Measurements from ENCODE around the gene PHC3.
A peak's percentile ranks its signal among the peaks of the same experiment; 100 is the strongest.

Gene PHC3

DNA sequence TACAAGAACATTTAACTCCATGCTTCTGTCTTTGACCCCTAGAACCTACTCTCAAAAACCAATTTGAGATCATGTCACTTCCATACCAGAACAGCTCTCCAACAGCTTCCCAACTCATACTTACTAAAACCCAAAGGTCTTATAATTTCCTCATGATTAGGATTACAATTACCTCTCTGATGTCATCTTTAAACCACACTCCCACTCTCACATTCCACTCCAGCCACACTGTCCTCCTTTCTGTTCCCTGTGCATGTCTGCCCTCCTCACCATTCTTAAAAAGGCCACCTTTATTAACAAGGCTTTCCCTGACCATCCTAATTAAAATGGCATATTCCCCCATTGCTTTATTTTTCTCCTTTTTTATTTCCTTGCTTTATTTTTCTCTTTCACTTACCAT is 18.9 kb downstream of the PHC3 start:
- H3K27ac Mint-ChIP-seq = no peak overlapping the region
- peaks cover 29% of the 10 kb centered on the region for H3K4me1 Mint-ChIP-seq (ENCODE audit: low read depth)
- peaks cover 42% of the 10 kb centered on the region for H3K36me3 Mint-ChIP-seq (ENCODE audit: low read depth)
- H3K9me3 Mint-ChIP-seq = no peaks in the 10 kb centered on the region
- no peaks in the 10 kb centered on the region for H3K27me3 Mint-ChIP-seq (ENCODE audit: low read depth)
- no peak overlapping the region for H3K4me3 Mint-ChIP-seq

DNA sequence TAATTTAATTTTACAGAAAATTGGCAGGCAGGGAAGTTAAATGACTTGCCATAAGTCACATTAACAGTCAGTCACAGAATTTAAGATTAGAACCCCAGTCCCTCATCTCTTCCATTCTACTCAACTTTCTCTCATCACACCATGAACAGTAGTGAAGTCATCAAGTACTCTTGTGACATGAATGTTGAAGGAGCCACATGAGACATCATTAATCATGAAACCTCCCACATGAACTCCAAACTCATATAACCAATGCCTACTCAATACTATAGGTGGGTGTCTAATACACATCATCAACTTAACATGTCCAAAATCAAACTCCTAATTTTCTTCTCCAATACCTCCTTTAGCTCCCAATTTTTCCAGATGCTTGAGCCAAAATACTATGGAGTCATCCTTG is 19.5 kb downstream of the PHC3 start:
- Mint-ChIP-seq H3K36me3 (ENCODE audit: low read depth) (peaks cover 43% of the 10 kb centered on the region), H3K4me3 (no peak overlapping the region), H3K9me3 (no peaks in the 10 kb centered on the region), H3K27ac (no peak overlapping the region), H3K4me1 (ENCODE audit: low read depth) (peaks cover 29% of the 10 kb centered on the region), H3K27me3 (ENCODE audit: low read depth) (no peaks in the 10 kb centered on the region)

- Mint-ChIP-seq H3K9me3 (no peaks in the 10 kb centered on the region), H3K4me1 (ENCODE audit: low read depth) (peaks cover 31% of the 10 kb centered on the region), H3K27me3 (ENCODE audit: low read depth) (no peaks in the 10 kb centered on the region), H3K27ac (no peak overlapping the region), H3K4me3 (no peak overlapping the region), H3K36me3 (ENCODE audit: low read depth) (peaks cover 40% of the 10 kb centered on the region)
Observed at GRCh38 chr3:170159933-170160332, 21.6 kb downstream of the PHC3 start.

- H3K9me3 Mint-ChIP-seq = no peaks in the 10 kb centered on the region
- H3K36me3 Mint-ChIP-seq (ENCODE audit: low read depth) = peaks cover 38% of the 10 kb centered on the region
- H3K4me1 Mint-ChIP-seq (ENCODE audit: low read depth) = peaks cover 34% of the 10 kb centered on the region
- H3K27me3 Mint-ChIP-seq (ENCODE audit: low read depth) = no peaks in the 10 kb centered on the region
- no peak overlapping the region for H3K4me3 Mint-ChIP-seq
- no peak overlapping the region for H3K27ac Mint-ChIP-seq
Observed at GRCh38 chr3:170159459-170159858, 22.1 kb downstream of the PHC3 start.

GRCh38 chr3:170155604-170156003 is 25.9 kb downstream of the PHC3 start:
- Mint-ChIP-seq H3K4me1 (ENCODE audit: low read depth) (peaks cover 33% of the 10 kb centered on the region), H3K4me3 (no peak overlapping the region), H3K27me3 (ENCODE audit: low read depth) (no peaks in the 10 kb centered on the region), H3K9me3 (no peaks in the 10 kb centered on the region), H3K27ac (no peak overlapping the region), H3K36me3 (ENCODE audit: low read depth) (peaks cover 21% of the 10 kb centered on the region)

DNA sequence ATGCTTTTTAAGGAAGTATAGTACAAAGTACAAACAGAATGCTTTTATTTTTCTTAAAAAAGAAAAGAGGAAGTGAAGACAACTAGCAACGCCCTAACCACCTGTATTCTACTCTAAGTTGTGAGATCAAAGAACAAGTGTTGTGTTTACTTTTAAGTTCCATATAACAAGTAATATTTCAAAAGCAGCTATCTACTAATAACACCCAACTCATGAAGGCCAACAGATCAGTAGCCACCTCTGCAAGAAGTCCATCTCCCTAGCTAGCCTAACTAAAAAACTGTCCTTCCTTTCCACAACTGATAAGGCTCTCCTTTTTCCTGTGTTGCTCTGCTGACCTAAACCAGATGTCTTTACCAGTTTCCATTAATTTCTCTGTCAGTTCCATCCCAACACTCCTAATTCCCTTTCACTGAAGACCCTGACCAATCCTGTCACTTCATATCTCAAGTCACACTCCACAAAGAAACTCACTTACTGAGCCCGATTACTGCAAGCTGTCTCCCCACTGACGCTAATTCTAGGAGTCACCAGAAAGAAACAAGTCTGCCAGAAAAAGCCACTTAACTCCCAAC is 26.9 kb downstream of the PHC3 start:
- H3K36me3 Mint-ChIP-seq (ENCODE audit: low read depth) = peaks cover 21% of the 10 kb centered on the region
- H3K27me3 Mint-ChIP-seq (ENCODE audit: low read depth) = no peaks in the 10 kb centered on the region
- H3K27ac Mint-ChIP-seq = peak overlapping the region; percentile 64
- peak overlapping the region; percentile 27 for H3K4me3 Mint-ChIP-seq
- peaks cover 27% of the 10 kb centered on the region for H3K4me1 Mint-ChIP-seq (ENCODE audit: low read depth)
- H3K9me3 Mint-ChIP-seq = no peaks in the 10 kb centered on the region

DNA sequence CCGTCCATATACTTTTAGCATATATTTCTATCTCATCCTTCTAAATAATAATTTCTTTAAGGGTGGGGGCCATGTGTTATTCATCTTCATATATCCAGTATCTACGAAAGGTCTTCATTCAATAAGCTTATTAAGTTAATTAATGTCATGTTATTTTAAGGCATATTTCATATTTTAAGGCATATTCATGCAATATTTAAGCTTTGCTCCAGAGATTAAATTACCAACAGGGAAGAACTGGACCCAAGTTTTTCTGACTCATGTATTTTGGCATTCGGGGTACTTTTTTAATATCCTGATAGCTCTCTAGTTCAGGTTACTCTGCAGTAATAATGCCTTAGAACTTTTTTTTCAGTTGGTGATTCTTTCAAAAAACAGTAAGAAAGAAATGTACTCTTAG is 27.4 kb downstream of the PHC3 start:
- no peak overlapping the region for H3K4me3 Mint-ChIP-seq
- peaks cover 27% of the 10 kb centered on the region for H3K4me1 Mint-ChIP-seq (ENCODE audit: low read depth)
- H3K27me3 Mint-ChIP-seq (ENCODE audit: low read depth) = no peaks in the 10 kb centered on the region
- H3K36me3 Mint-ChIP-seq (ENCODE audit: low read depth) = peaks cover 18% of the 10 kb centered on the region
- no peak overlapping the region for H3K27ac Mint-ChIP-seq
- no peaks in the 10 kb centered on the region for H3K9me3 Mint-ChIP-seq

- no peaks in the 10 kb centered on the region for H3K9me3 Mint-ChIP-seq
- H3K4me3 Mint-ChIP-seq = no peak overlapping the region
- peaks cover 16% of the 10 kb centered on the region for H3K36me3 Mint-ChIP-seq (ENCODE audit: low read depth)
- H3K27ac Mint-ChIP-seq = no peak overlapping the region
- no peaks in the 10 kb centered on the region for H3K27me3 Mint-ChIP-seq (ENCODE audit: low read depth)
- H3K4me1 Mint-ChIP-seq (ENCODE audit: low read depth) = peaks cover 23% of the 10 kb centered on the region
Observed at GRCh38 chr3:170151536-170151935, 30.0 kb downstream of the PHC3 start.

DNA sequence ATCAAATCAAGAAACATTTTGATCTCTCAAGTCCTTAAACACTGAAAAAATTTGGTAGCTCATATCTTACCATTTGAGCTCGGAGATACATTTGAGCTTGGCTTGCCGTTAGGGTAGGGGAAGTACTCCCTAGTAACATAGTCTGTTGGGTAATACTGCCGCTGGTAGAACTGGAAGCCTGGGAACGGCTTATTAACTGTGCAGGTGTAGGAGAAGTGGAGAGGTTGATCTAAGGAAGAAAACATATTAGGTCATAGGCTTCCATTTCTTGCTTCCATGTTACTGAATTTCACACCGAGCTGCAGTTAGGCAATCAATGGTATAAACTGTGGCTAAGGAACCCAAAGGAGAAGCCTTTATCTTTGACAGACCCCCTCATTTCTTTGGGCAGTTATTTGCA is 32.5 kb downstream of the PHC3 start:
- Mint-ChIP-seq H3K4me3 (no peak overlapping the region), H3K27ac (no peak overlapping the region), H3K27me3 (ENCODE audit: low read depth) (no peaks in the 10 kb centered on the region), H3K36me3 (ENCODE audit: low read depth) (peaks cover 22% of the 10 kb centered on the region), H3K4me1 (ENCODE audit: low read depth) (peaks cover 17% of the 10 kb centered on the region), H3K9me3 (no peaks in the 10 kb centered on the region)

DNA sequence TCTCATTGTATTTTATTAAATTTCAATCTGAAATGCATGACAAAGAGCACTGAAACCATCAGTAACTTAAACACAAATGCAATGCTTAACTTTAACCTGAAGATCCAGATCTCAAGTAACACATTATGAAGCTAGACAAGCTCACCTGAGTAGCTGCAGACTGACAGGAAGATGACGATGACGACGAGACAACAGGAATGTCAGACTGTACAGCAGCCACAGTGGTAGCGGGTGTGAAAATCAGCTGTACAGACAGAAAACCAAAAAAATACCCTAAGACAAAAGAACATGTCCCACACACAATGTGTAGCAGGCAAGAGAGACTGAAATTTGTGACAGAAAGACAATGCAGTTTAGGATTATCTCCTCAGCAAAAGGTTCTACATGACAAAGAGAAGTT is 36.3 kb downstream of the PHC3 start:
- Mint-ChIP-seq H3K4me3 (no peak overlapping the region), H3K27ac (no peak overlapping the region), H3K27me3 (ENCODE audit: low read depth) (no peaks in the 10 kb centered on the region), H3K9me3 (no peaks in the 10 kb centered on the region), H3K4me1 (ENCODE audit: low read depth) (peaks cover 4% of the 10 kb centered on the region), H3K36me3 (ENCODE audit: low read depth) (peaks cover 22% of the 10 kb centered on the region)

- Mint-ChIP-seq H3K27me3 (ENCODE audit: low read depth) (no peaks in the 10 kb centered on the region), H3K36me3 (ENCODE audit: low read depth) (peaks cover 17% of the 10 kb centered on the region), H3K4me3 (no peak overlapping the region), H3K9me3 (no peaks in the 10 kb centered on the region), H3K27ac (no peak overlapping the region), H3K4me1 (ENCODE audit: low read depth) (peaks cover 4% of the 10 kb centered on the region)
Observed at GRCh38 chr3:170144437-170144843, 37.1 kb downstream of the PHC3 start.

DNA sequence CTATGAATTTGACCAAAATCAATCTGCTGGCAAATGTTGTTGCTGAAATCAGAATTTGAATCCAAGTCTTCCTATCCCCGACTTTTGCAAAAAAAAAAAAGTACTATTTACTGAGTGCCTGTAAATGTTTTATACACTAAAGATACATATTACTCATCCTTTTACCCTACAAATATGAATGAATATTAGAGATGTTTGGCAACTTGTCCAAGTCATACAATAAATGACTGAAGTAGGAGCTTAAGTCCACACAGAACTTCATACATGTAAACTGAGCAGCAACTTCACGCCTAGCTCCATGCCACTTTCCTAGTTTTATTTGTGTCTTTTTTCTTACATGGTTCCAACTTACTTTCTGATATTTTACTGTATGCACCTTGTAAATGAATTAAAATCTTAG is 39.2 kb downstream of the PHC3 start:
- no peak overlapping the region for H3K27ac Mint-ChIP-seq
- H3K9me3 Mint-ChIP-seq = no peaks in the 10 kb centered on the region
- peaks cover 17% of the 10 kb centered on the region for H3K36me3 Mint-ChIP-seq (ENCODE audit: low read depth)
- H3K4me1 Mint-ChIP-seq (ENCODE audit: low read depth) = peaks cover 8% of the 10 kb centered on the region
- no peaks in the 10 kb centered on the region for H3K27me3 Mint-ChIP-seq (ENCODE audit: low read depth)
- no peak overlapping the region for H3K4me3 Mint-ChIP-seq

DNA sequence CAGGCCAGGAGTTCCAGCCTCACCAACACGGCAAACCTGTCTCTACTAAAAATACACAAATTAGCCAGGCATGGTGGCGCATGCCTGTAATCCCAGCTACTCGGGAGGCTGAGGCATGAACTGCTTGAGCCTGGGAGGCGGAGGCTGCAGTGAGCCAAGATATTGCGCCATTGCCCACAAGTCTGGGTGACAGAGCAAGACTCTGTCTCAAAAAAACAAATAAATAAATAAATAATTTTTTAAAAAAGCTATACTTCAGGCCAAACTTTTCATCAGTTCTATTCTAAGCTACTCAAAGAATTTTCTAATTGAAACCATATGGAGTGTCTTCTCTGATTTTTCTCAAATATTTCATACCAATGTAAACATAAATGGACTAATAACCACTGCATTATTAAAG is 43.5 kb downstream of the PHC3 start:
- Mint-ChIP-seq H3K27ac (no peak overlapping the region), H3K27me3 (ENCODE audit: low read depth) (no peaks in the 10 kb centered on the region), H3K36me3 (ENCODE audit: low read depth) (peaks cover 40% of the 10 kb centered on the region), H3K4me3 (no peak overlapping the region), H3K4me1 (ENCODE audit: low read depth) (peaks cover 10% of the 10 kb centered on the region), H3K9me3 (peaks cover 6% of the 10 kb centered on the region)

DNA sequence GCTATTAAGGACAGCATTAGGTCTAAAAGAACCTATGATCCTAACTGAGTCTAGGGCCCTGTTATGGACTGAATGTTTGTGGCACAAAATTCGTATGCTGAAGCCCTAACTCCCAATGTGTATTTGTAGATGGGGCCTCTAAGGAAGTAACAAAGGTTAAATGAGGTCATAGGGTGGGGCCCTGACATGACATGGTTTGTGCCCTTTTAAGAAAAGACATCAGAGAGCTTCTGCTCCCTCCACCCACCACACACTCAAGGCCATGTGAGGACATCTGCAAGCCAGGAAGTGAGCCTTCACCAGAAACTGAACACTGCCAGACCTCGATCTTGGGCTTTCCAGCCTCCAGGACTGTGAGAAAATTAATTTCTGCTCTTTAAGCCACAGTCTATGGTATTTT is 49.2 kb downstream of the PHC3 start:
- Mint-ChIP-seq H3K4me3 (no peak overlapping the region), H3K27me3 (ENCODE audit: low read depth) (no peaks in the 10 kb centered on the region), H3K27ac (no peak overlapping the region), H3K4me1 (ENCODE audit: low read depth) (peaks cover 20% of the 10 kb centered on the region), H3K9me3 (peaks cover 9% of the 10 kb centered on the region), H3K36me3 (ENCODE audit: low read depth) (peaks cover 53% of the 10 kb centered on the region)

GRCh38 chr3:170130532-170130931 is 51.0 kb downstream of the PHC3 start:
- H3K27ac Mint-ChIP-seq = no peak overlapping the region
- H3K36me3 Mint-ChIP-seq (ENCODE audit: low read depth) = peaks cover 43% of the 10 kb centered on the region
- no peak overlapping the region for H3K4me3 Mint-ChIP-seq

DNA sequence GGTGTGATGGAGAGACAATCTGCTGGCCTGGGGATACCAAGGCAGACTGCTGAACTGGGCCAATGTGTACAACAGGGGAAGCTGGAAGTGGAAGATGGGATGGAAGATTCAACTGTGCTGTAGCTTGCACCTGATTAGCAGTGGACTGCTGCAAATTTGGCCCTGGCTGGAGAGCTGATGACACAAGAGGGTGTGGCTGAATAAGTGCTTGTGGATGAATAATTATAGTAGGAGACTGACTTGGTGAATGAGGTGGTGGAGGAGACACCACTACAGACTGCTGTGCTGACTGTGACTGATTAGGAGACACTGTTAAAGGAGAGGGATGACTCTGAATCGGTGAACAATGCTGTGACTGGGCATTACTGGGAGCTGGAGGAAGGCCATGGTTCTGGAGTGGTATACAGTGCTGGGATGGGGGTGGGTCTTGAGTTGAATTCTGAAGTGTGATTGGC is 52.5 kb downstream of the PHC3 start:
- Mint-ChIP-seq H3K4me1 (ENCODE audit: low read depth) (peaks cover 22% of the 10 kb centered on the region), H3K36me3 (ENCODE audit: low read depth) (peaks cover 33% of the 10 kb centered on the region), H3K27me3 (ENCODE audit: low read depth) (no peaks in the 10 kb centered on the region), H3K4me3 (peak overlapping the region; percentile 27), H3K9me3 (peaks cover 9% of the 10 kb centered on the region), H3K27ac (peak overlapping the region; percentile 57)

More at GRCh38 chr3:170130532-170130931, 51.0 kb downstream of the PHC3 start:
- H3K4me1 Mint-ChIP-seq (ENCODE audit: low read depth) = peaks cover 24% of the 10 kb centered on the region
- no peaks in the 10 kb centered on the region for H3K27me3 Mint-ChIP-seq (ENCODE audit: low read depth)
- peaks cover 9% of the 10 kb centered on the region for H3K9me3 Mint-ChIP-seq
